ENCODE data around the gene EDA2R.

EDA2R gene, protein sequence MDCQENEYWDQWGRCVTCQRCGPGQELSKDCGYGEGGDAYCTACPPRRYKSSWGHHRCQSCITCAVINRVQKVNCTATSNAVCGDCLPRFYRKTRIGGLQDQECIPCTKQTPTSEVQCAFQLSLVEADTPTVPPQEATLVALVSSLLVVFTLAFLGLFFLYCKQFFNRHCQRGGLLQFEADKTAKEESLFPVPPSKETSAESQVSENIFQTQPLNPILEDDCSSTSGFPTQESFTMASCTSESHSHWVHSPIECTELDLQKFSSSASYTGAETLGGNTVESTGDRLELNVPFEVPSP

GRCh38 chrX:66638591-66639500, at the start of gene EDA2R:
TSS of gene EDA2R (minus strand) at chrX:66639078. CDS start at chrX:66616020, 23,058 bp downstream.
- H3K9ac ChIP-seq (ENCODE audit: low read depth, low read length): peak within 1 kb of the TSS; percentile 54
- H3K4me3 ChIP-seq (ENCODE audit: low read depth, low read length): peak within 1 kb of the TSS; percentile 75
- H3K27me3 ChIP-seq (ENCODE audit: control insufficient read depth, insufficient read depth, low read length): no peaks in the 10 kb centered on the region

GRCh38 chrX:66684196-66684595, 45.3 kb upstream of the EDA2R start:
- Histone ChIP-seq H3K9ac (ENCODE audit: low read depth, low read length) (no peak overlapping the region), H3K36me3 (ENCODE audit: control insufficient read depth, insufficient read depth, low read length) (no peaks in the 10 kb centered on the region), H3K4me3 (ENCODE audit: low read depth, low read length) (no peak overlapping the region), H3K4me1 (ENCODE audit: control insufficient read depth, insufficient read depth, low read length) (no peaks in the 10 kb centered on the region), H3K9me3 (ENCODE audit: control insufficient read depth, insufficient read depth, low read length) (peaks cover 3% of the 10 kb centered on the region), H3K27me3 (ENCODE audit: control insufficient read depth, insufficient read depth, low read length) (no peaks in the 10 kb centered on the region)

More at GRCh38 chrX:66638591-66639500, at the start of gene EDA2R:
- no peaks in the 10 kb centered on the region for H3K4me1 ChIP-seq (ENCODE audit: control insufficient read depth, insufficient read depth, low read length)
- no peaks in the 10 kb centered on the region for H3K36me3 ChIP-seq (ENCODE audit: control insufficient read depth, insufficient read depth, low read length)
- no peaks in the 10 kb centered on the region for H3K9me3 ChIP-seq (ENCODE audit: control insufficient read depth, insufficient read depth, low read length)

GRCh38 chrX:66680451-66680850, 41.6 kb upstream of the EDA2R start:
- Histone ChIP-seq H3K9ac (ENCODE audit: low read depth, low read length) (no peak overlapping the region), H3K27me3 (ENCODE audit: control insufficient read depth, insufficient read depth, low read length) (no peaks in the 10 kb centered on the region), H3K4me3 (ENCODE audit: low read depth, low read length) (no peak overlapping the region), H3K4me1 (ENCODE audit: control insufficient read depth, insufficient read depth, low read length) (no peaks in the 10 kb centered on the region), H3K36me3 (ENCODE audit: control insufficient read depth, insufficient read depth, low read length) (no peaks in the 10 kb centered on the region), H3K9me3 (ENCODE audit: control insufficient read depth, insufficient read depth, low read length) (peaks cover 5% of the 10 kb centered on the region)

DNA sequence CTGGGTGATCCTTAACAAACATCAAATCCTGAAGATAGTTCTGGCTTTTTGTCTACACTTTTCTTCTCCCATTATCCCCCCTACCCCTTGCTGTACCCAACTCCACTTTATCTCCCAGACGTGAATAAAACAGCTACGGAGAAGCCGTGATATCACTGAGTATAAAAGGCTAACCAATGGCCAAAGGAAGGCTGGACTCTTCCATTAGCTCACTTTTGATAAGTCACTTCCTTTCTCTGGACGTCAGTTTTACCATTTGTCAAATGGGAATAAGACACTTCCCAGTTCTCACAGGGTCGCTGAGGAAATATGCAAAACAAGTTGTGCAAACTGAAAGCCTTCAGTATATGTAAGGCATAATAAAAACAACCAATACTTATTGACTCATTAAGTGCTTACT, 38.6 kb upstream of the EDA2R start:
- peaks cover 2% of the 10 kb centered on the region for H3K9me3 ChIP-seq (ENCODE audit: control insufficient read depth, insufficient read depth, low read length)
- H3K4me3 ChIP-seq (ENCODE audit: low read depth, low read length): no peak overlapping the region
- H3K36me3 ChIP-seq (ENCODE audit: control insufficient read depth, insufficient read depth, low read length): no peaks in the 10 kb centered on the region
- H3K27me3 ChIP-seq (ENCODE audit: control insufficient read depth, insufficient read depth, low read length): no peaks in the 10 kb centered on the region
- H3K4me1 ChIP-seq (ENCODE audit: control insufficient read depth, insufficient read depth, low read length): no peaks in the 10 kb centered on the region
- no peak overlapping the region for H3K9ac ChIP-seq (ENCODE audit: low read depth, low read length)

DNA sequence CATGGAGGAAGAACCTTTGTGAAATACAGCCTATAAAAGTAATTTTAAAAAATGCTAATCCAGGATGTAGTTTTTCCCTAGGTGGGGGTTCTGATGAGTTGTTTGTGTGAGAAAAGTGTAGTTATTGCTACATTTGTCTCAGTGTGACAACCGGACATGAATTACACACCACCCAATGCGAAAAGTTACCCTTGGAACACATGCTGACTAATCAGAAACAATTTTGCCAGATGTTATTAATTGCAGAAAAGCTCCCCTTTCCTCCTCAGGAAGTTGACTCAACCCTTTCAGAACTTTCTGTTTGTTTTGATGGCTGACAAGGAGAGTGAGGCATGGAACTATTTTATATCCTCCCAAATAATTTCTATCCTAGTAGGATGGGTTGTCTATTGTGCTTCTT, 38.1 kb upstream of the EDA2R start:
- H3K9ac ChIP-seq (ENCODE audit: low read depth, low read length): no peak overlapping the region
- H3K9me3 ChIP-seq (ENCODE audit: control insufficient read depth, insufficient read depth, low read length): peaks cover 2% of the 10 kb centered on the region
- H3K4me3 ChIP-seq (ENCODE audit: low read depth, low read length): no peak overlapping the region
- no peaks in the 10 kb centered on the region for H3K4me1 ChIP-seq (ENCODE audit: control insufficient read depth, insufficient read depth, low read length)
- H3K36me3 ChIP-seq (ENCODE audit: control insufficient read depth, insufficient read depth, low read length): no peaks in the 10 kb centered on the region
- no peaks in the 10 kb centered on the region for H3K27me3 ChIP-seq (ENCODE audit: control insufficient read depth, insufficient read depth, low read length)

DNA sequence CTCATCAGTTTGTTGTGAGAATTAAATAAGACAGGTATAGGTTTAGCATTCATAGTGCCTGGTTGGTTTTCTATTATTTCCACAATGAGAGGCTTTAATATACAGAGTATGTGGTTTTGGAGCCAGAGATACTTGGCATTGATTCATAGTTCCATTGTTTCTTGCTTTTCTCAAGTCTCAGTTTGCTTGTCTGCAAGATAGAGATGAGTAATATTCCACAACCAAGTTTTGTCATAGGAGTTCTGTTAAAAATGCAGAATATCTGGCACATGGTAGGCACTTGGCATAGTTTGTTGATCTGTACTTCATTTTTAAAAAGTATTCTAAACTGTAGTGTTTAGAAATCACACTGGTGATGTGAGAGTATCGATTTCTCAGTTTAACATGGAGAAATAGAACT, 37.5 kb upstream of the EDA2R start:
- H3K9me3 ChIP-seq (ENCODE audit: control insufficient read depth, insufficient read depth, low read length): peaks cover 2% of the 10 kb centered on the region
- no peaks in the 10 kb centered on the region for H3K36me3 ChIP-seq (ENCODE audit: control insufficient read depth, insufficient read depth, low read length)
- no peak overlapping the region for H3K4me3 ChIP-seq (ENCODE audit: low read depth, low read length)
- no peaks in the 10 kb centered on the region for H3K4me1 ChIP-seq (ENCODE audit: control insufficient read depth, insufficient read depth, low read length)
- no peaks in the 10 kb centered on the region for H3K27me3 ChIP-seq (ENCODE audit: control insufficient read depth, insufficient read depth, low read length)
- no peak overlapping the region for H3K9ac ChIP-seq (ENCODE audit: low read depth, low read length)

- H3K9ac ChIP-seq (ENCODE audit: low read depth, low read length): no peak overlapping the region
- H3K36me3 ChIP-seq (ENCODE audit: control insufficient read depth, insufficient read depth, low read length): no peaks in the 10 kb centered on the region
These were observed 36.7 kb upstream of the EDA2R start for GRCh38 chrX:66675541-66675940.

DNA sequence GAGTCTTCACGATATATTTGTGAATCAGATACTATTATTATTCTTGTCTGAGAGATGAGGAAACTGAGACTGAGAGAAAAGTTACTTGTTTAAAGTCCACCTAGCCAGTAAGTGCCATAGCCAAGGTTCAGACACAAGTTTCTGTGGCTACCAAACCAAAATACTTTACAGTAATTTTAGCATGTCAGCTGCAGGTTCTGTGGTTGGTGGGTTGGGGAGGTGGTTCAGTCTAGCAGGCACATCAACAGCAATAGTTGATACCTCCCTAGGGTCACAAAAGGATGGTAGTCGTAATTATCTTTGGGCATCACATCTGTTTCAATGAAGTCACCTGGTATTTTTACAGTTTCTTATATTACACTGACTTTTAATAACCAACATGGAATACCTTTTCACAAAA, 35.6 kb upstream of the EDA2R start:
- Histone ChIP-seq H3K9ac (ENCODE audit: low read depth, low read length) (no peak overlapping the region), H3K4me3 (ENCODE audit: low read depth, low read length) (no peak overlapping the region), H3K4me1 (ENCODE audit: control insufficient read depth, insufficient read depth, low read length) (no peaks in the 10 kb centered on the region), H3K36me3 (ENCODE audit: control insufficient read depth, insufficient read depth, low read length) (no peaks in the 10 kb centered on the region), H3K9me3 (ENCODE audit: control insufficient read depth, insufficient read depth, low read length) (peaks cover 2% of the 10 kb centered on the region), H3K27me3 (ENCODE audit: control insufficient read depth, insufficient read depth, low read length) (no peaks in the 10 kb centered on the region)

More at GRCh38 chrX:66675541-66675940, 36.7 kb upstream of the EDA2R start:
- H3K9me3 ChIP-seq (ENCODE audit: control insufficient read depth, insufficient read depth, low read length): peaks cover 2% of the 10 kb centered on the region
- no peaks in the 10 kb centered on the region for H3K4me1 ChIP-seq (ENCODE audit: control insufficient read depth, insufficient read depth, low read length)
- H3K4me3 ChIP-seq (ENCODE audit: low read depth, low read length): no peak overlapping the region
- no peaks in the 10 kb centered on the region for H3K27me3 ChIP-seq (ENCODE audit: control insufficient read depth, insufficient read depth, low read length)

DNA sequence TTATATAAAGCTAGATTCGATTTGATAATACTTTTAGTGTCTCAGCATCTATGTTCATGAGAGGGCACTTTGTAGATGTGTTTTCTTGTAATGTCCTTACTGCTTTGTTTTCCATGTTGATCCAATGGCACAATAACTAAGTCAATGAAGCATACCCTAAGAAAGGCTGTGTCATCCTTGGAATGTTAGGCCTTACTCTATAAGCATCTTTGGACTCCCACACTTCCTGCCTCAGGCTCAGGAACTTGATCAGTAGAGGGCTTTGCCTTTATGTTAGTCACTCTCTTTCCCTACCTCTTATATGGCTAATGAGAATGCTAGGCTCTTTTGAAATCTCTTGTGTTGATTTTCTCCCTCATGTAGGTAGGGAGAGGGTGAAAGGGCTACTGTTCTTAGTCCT, 33.2 kb upstream of the EDA2R start:
- H3K27me3 ChIP-seq (ENCODE audit: control insufficient read depth, insufficient read depth, low read length): no peaks in the 10 kb centered on the region
- no peak overlapping the region for H3K4me3 ChIP-seq (ENCODE audit: low read depth, low read length)
- no peaks in the 10 kb centered on the region for H3K36me3 ChIP-seq (ENCODE audit: control insufficient read depth, insufficient read depth, low read length)
- no peaks in the 10 kb centered on the region for H3K4me1 ChIP-seq (ENCODE audit: control insufficient read depth, insufficient read depth, low read length)
- H3K9ac ChIP-seq (ENCODE audit: low read depth, low read length): no peak overlapping the region
- no peaks in the 10 kb centered on the region for H3K9me3 ChIP-seq (ENCODE audit: control insufficient read depth, insufficient read depth, low read length)

- Histone ChIP-seq H3K4me3 (ENCODE audit: low read depth, low read length) (no peak overlapping the region), H3K4me1 (ENCODE audit: control insufficient read depth, insufficient read depth, low read length) (no peaks in the 10 kb centered on the region), H3K27me3 (ENCODE audit: control insufficient read depth, insufficient read depth, low read length) (no peaks in the 10 kb centered on the region), H3K36me3 (ENCODE audit: control insufficient read depth, insufficient read depth, low read length) (no peaks in the 10 kb centered on the region), H3K9ac (ENCODE audit: low read depth, low read length) (no peak overlapping the region), H3K9me3 (ENCODE audit: control insufficient read depth, insufficient read depth, low read length) (peaks cover 4% of the 10 kb centered on the region)
These were observed 15.5 kb upstream of the EDA2R start for GRCh38 chrX:66654411-66654810.

GRCh38 chrX:66635360-66635759, 3.5 kb downstream of the EDA2R start:
- Histone ChIP-seq H3K27me3 (ENCODE audit: control insufficient read depth, insufficient read depth, low read length) (no peaks in the 10 kb centered on the region), H3K9ac (ENCODE audit: low read depth, low read length) (no peak overlapping the region), H3K4me1 (ENCODE audit: control insufficient read depth, insufficient read depth, low read length) (no peaks in the 10 kb centered on the region), H3K36me3 (ENCODE audit: control insufficient read depth, insufficient read depth, low read length) (no peaks in the 10 kb centered on the region), H3K9me3 (ENCODE audit: control insufficient read depth, insufficient read depth, low read length) (no peaks in the 10 kb centered on the region), H3K4me3 (ENCODE audit: low read depth, low read length) (no peak overlapping the region)

- Histone ChIP-seq H3K9ac (ENCODE audit: low read depth, low read length) (no peak overlapping the region), H3K4me1 (ENCODE audit: control insufficient read depth, insufficient read depth, low read length) (no peaks in the 10 kb centered on the region), H3K27me3 (ENCODE audit: control insufficient read depth, insufficient read depth, low read length) (no peaks in the 10 kb centered on the region), H3K9me3 (ENCODE audit: control insufficient read depth, insufficient read depth, low read length) (no peaks in the 10 kb centered on the region), H3K4me3 (ENCODE audit: low read depth, low read length) (no peak overlapping the region), H3K36me3 (ENCODE audit: control insufficient read depth, insufficient read depth, low read length) (no peaks in the 10 kb centered on the region)
These were observed 4.6 kb downstream of the EDA2R start for GRCh38 chrX:66634272-66634671.
